Measurements from ENCODE around the gene SPTB. TPM values are rescaled to one million over a fixed set of nuclear protein-coding genes. Genes with fewer than 3 reads are reported as not detected.

SPTB gene
- total and polyA plus RNA-seq, 9 of the 15 experiments (the other 6 are each of a cell fraction or from before 2014, with no cell fraction given) = 0.21 to 45.9 (median 11.7) TPM

- TF ChIP-seq THAP12 (CRISPR knock-in tag; IDR thresholded peaks at IDR 0.05) (no peak), DLX4 (CRISPR knock-in tag; IDR thresholded peaks at IDR 0.05) (no peak), TBL1XR1 (IDR thresholded peaks at IDR 0.05; ENCODE audit: low read length in 2 of 2) (no peak), YBX1 (IDR thresholded peaks at IDR 0.05) (no peak), HDAC3 (IDR thresholded peaks at IDR 0.05; ENCODE audit: borderline replicate concordance, partially characterized antibody) (no peak), BACH1 (tag; IDR thresholded peaks at IDR 0.05) (no peak), E4F1 (CRISPR knock-in tag; IDR thresholded peaks at IDR 0.05; ENCODE audit: borderline replicate concordance) (no peak), CREB3L1 (IDR thresholded peaks at IDR 0.05; ENCODE audit: borderline replicate concordance, low read depth) (no peak), POLR2G (IDR thresholded peaks at IDR 0.05; ENCODE audit: low read depth, low read length) (no peak), GATA2 (CRISPR knock-in tag; IDR thresholded peaks at IDR 0.05) (no peak), U2AF1 (optimal IDR thresholded peaks at IDR 0.05; ENCODE audit: low read depth, low read length) (no peak), ATF4 (CRISPR knock-in tag; IDR thresholded peaks at IDR 0.05) (no peak), ZEB2 (IDR thresholded peaks at IDR 0.05) (no peak), FOXA1 (IDR thresholded peaks at IDR 0.05; ENCODE audit: borderline replicate concordance) (no peak), HSF4 (CRISPR knock-in tag; IDR thresholded peaks at IDR 0.05; ENCODE audit: borderline replicate concordance) (no peak)
- Histone ChIP-seq H4K20me1 (replicated peaks; ENCODE audit: control insufficient read depth, insufficient read depth, low read length) (0 out of 2 replicates have a peak, but pooled peaks cover 8% of the 10 kb centered on the region), H3K4me1 (replicated peaks in 1 of 2; ENCODE audit: control insufficient read depth in 2 of 2, insufficient read depth in 2 of 2, low read length in 2 of 2) (peaks cover 13 to 31% of the 10 kb centered on the region in 2 experiments; a peak in 3 of 5 replicates), H3K9me1 (ENCODE audit: control insufficient read depth, insufficient read depth, low read length) (no peaks in the 10 kb centered on the region), H3K9ac (ENCODE audit: insufficient read depth in 1 of 2, low read depth in 2 of 2, low read length in 2 of 2) (peak overlapping the region in 1 of 2 experiments; percentile 71; a peak in 1 of 4 replicates), H3K36me3 (ENCODE audit: control insufficient read depth, insufficient read depth, low read length) (no peaks in the 10 kb centered on the region; the same call in 2 of the 3 replicates), H3K9me3 (replicated peaks; ENCODE audit: control insufficient read depth, insufficient read depth, low read depth, low read length) (0 out of 2 replicates have a peak, but pooled peaks cover 2% of the 10 kb centered on the region), H3K27me3 (ENCODE audit: control insufficient read depth in 2 of 2, insufficient read depth in 2 of 2, low read length in 2 of 2) (no peaks in the 10 kb centered on the region), H3K79me2 (ENCODE audit: control insufficient read depth, insufficient read depth, low read length) (peaks cover 84% of the 10 kb centered on the region), H3K4me2 (ENCODE audit: insufficient read depth, low read length) (no peak overlapping the region), H3K4me3 (no peak overlapping the region), H2AFZ (ENCODE audit: low read depth, low read length) (no peak overlapping the region), H3K27ac (ENCODE audit: extremely low read depth, low read depth, low read length) (no peak overlapping the region)
- 83% methylated on average over 1 of the region's 1 CpG for WGBS (ENCODE audit: insufficient coverage, low coverage, missing lambda C conversion rate)
- POLR2A ChIA-PET = interaction anchor here (1.0 to 2.6 kb wide), 2 partner anchors 10 to 25 kb away, joined by 3 to 10 read pairs; no protein-coding TSS in a partner anchor
- BruUV-seq (replicated peaks) = no TSS peak
- FAIRE-seq = no peak
- DNase-seq (ENCODE audit: extremely low read depth in 1 of 4, low spot score in 3 of 4) = no peak
- CTCF ChIA-PET (ENCODE audit: low intra/inter-chr PET ratio) = no interaction called here
- intact Hi-C loops (cut with micrococcal nuclease) = no loop called here
- no peak for ATAC-seq
- in situ Hi-C loops (cut with MboI) = no loop called here
Measured at GRCh38 chr14:64830961-64831360, 48.7 kb downstream of the SPTB start.

All from K562 (cell line).